HEK293T (cell line): Measurements from ENCODE around the gene FOXG1.

Source experiments
- FOXM1 ChIP-seq: fragments of 450-650 bp; IDR thresholded peaks from 2 replicates; pipeline ENCODE4 v1.6.1; 2017; ENCODE audit warnings: mild to moderate bottlenecking, borderline replicate concordance
- NFRKB ChIP-seq: fragments of 450-650 bp; IDR thresholded peaks from 2 replicates; pipeline ENCODE4 v1.6.1; 2016; ENCODE audit warnings: mild to moderate bottlenecking, moderate library complexity
- SP1 ChIP-seq: fragments of 450-650 bp; IDR thresholded peaks from 2 replicates; pipeline ENCODE4 v1.6.1; 2017
- SUZ12 ChIP-seq: fragments of 450-650 bp; IDR thresholded peaks from 2 replicates; pipeline ENCODE4 v1.6.1; 2016; ENCODE audit warnings: mild to moderate bottlenecking

- no peak for TF ChIP-seq SP1
- TF ChIP-seq SUZ12 = no peak
- no peak for TF ChIP-seq NFRKB
- TF ChIP-seq FOXM1 = no peak
Observed at GRCh38 chr14:28755198-28755815, 11.3 kb upstream of the FOXG1 start.
